Islet of Langerhans (tissue), 1 donor: ENCODE results near the gene SAP30L.
A peak's percentile ranks its signal among the peaks of the same experiment; 100 is the strongest.

ENCODE experiments used
- FAIRE-seq: peaks from one replicate; lab custom pipeline; 2011; peaks lifted over from hg19 to GRCh38; lab: Jason Lieb, UNC

The SAP30L gene

DNA sequence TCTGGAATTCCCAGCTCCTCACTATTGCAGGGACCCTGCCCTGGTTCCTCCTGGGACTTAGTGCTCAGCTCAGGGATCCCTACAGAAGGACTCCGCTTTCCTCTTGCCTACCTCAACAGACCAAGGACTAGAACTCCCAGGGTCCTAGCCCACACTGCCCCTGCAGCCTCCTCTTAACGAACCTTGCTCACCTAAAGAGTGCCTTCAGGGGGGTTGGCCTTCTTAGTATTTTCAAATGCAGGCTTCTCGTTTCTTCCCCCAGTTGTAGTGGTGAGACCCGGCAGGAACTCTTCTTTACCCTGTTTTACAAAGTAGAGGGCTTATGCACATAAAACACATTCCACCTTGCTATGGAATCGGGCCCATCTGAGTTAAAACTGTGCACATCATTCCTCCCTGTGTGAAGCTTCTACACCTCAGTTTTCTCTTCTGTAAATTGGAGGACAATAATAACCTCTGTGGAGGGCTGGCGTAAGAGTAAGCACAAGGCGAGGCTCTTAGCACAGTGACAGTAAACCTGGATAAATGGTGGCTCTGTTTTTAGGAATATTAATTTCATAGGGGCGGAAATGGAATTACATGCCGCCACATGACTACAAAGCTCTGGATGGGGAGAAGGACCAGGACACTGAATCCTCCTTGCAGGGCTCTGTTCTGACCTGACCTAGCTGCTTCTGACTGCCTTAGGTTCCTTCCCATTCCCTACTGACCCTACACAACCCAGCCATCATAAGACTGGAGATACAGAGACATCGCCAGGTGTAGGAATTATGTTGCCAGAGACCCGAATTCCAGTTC is 36.0 kb downstream of the SAP30L start:
- no peak for FAIRE-seq

DNA sequence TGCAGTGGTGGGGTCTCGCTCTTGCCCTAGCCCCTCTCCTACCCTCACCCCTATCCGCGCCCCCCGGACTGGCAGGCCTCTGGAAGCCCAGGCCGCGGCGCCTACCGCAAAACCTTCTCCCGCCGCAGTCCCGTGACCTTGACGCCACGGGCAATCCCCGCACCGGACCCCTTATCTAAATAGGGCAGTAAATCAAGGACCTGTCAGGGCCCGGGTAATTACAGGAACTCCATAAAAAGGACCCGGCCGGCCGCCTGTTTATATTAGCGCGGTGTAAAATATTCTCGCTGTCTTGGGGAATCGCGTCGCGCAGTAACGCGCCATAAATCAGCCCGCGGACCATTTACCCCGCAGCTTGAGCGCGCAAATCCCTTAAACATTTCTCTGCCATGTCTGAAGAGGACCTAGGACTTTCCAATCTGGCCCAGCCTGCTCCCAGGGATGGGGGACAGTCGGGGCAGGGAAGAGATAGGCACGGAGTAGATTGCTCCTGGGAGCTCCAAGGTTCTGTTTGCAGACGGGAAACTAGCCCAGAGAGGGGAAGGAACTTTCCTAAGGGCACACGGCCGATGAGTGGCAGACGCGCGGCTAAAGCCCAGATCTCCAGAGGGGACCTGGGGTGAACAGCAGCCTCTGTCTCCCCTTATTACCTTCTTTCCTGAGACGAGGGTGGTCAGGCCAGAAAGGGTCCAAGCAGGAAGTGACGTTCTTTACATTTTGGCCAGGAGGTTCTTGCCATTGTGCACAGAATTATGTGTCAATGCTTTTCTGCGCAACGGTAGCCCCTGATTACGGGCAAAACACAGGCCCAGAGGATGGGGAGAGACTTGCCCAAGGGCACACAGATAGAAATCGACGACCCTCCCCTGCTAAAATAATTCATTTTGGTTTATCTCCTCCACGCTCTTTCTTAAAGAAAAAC is 37.0 kb downstream of the SAP30L start:
- no peak for FAIRE-seq

DNA sequence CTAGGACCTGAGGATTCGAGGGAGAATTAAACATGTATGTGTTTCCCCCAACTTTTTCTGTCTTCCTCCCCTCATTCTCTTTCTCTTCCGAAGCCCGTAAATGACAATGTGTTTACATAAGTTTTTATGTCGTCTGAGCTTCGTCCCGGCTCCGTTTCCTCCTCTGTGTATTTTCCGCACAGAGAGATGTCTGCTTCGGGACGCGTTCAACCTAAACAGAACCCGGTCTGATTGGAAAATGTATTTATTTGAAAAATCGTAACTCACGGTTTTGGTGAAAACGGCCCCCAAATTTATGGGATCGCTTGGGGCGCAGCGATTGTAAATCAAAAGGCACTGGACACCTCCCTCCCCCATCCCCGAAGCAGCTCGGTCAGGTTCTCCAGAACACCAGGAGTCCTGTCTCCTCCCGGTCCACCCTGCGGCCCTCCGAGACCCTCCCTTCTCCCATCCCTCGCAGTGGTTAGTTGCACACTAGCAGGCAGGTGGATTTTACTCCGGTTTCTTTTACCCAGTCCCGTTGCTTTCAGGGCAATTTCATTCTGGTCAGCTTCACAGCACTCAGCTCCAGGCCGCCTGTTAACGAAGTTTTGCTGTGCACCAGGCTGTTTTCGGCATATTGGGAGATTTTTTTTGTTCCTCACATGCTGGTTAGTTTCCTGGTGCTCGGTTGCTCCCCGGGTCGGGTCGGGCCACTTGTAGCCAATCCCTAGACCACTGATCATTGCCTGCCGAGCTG is 38.0 kb downstream of the SAP30L start:
- no peak for FAIRE-seq

DNA sequence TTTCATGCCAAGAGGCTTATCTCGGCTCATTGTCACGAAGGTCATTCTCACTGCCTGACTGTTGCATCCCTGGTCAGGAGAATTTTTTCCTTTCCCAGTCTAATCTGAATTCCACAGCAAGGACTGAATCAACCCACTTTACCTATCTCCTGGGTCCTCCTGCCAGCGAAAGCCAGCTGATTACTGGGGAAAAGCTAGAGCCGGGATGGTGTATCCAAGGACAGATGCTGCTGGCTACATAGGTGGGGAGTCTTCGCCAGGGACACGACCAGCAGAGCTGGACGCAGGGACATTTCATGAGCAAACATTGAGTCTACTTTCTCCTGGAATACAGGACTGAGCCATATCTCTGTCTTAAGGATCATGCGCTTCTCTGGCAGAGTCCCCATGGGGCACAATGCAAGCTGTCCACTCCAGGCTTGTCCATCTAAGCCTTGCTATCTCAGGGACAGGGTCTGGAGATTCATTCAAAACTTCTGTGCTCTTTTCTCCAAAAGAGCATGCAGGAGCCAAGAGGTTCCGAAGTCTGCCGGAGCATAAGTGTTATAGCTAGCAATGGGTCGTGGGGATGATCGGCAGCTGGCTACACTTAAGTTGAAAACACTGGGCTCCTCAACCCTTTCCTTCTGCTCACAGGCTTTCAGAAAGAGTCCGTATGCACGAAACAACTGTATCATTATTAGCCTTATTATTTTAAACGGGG is 38.7 kb downstream of the SAP30L start:
- no peak for FAIRE-seq

DNA sequence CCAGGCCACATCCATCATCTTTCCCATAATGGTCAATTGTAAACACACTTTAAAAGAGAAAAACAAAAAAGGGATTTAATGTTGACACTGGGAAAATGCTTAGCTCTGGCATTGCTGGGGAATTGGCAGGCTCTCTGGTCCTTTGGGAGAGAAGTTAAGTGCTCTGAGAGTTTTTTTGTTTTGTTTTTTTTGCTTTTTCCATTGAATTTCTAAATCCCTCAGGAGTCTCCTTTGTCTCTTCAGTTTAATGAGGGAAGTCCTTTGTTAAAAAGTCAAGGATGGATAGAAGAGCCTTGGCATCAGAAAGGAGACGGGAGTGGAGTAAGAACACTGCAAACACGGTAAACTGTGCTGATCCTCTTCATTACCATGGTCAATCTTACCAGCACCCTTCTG is 39.3 kb downstream of the SAP30L start:
- no peak for FAIRE-seq

DNA sequence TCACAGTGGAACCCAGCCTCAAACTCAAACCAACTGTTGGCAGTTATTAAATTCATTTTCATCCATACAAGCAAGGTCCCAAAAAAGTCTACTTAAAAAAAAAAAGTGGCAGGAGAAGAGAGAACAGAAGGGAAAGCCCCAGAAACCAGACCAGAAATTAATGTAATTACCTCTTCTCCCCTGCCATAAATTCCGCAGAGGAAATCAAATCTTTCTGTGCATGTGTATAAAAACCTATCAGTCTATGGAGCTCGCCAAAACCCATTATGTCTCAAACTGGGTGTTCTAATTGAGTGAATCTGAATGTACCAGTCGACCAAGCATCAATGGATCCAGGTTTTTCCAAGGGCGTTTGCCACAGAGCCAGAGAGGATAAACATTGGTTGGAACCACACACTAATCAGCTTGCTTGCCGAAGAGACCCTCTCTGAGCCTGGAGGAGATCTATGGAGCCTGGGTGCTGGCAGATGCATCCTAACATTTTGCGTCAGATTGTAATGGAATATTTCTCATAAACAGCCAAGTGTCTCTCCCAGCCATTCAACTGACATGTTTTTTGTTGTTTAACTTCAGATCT is 40.1 kb downstream of the SAP30L start:
- no peak for FAIRE-seq

DNA sequence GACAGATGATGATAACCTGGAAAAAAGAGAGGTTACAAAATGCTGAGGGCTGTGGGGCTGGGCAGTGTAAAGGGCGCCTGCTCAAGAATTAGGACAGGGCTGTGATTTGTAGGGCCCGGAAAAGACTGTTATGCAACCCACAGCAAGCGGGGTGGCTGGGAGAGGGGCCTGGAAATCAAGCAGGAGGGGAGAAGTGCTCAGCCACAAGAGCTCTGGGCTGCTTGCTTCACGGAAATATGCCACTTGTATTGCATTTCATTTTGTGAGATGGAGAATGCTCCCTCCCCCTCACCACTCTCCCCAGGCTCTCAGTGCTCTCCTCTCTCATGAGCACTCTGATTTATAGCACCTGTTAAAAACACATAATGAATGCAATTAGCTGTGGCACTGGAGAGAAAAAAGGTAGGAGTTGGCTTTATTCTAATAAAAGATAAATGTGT is 40.6 kb downstream of the SAP30L start:
- FAIRE-seq = no peak

DNA sequence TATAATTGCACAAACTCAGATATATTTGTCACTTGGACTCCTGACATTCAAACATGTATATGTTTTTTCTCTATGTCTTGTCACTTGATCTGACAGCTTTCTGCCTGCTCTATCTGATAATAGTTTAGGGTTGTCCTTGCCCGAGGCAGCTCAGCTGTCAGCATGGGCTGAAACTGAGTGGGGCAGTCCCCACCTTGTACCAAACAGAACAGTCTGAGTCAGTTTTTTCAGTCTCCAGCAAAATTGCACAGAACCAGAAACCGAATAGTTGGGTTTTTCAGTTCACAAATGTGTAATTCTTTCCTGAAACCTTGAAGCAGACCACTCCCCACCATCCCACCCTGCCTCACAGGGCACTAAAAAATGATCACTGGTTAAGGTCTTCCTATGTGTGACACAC is 41.7 kb downstream of the SAP30L start:
- no peak for FAIRE-seq

DNA sequence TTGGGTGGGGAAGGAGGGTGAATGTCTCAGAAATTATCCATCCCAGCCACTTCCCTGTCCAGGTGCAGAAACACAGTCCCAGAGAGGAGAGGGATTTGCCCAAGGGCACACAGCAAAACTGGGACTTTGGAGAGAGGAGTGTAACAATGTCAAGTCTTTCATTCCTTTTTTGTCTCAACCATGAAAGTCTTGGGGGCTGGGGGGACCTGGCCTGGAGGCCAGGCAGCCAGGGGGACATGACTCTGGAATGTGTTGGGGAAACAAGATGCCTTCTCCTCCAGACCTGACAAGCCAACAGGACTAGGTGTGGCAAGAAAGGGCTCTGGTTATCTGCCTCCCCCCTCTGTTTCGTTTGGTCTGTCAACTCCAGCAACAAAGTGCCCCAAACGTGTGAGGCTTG is 46.1 kb downstream of the SAP30L start:
- FAIRE-seq = no peak

DNA sequence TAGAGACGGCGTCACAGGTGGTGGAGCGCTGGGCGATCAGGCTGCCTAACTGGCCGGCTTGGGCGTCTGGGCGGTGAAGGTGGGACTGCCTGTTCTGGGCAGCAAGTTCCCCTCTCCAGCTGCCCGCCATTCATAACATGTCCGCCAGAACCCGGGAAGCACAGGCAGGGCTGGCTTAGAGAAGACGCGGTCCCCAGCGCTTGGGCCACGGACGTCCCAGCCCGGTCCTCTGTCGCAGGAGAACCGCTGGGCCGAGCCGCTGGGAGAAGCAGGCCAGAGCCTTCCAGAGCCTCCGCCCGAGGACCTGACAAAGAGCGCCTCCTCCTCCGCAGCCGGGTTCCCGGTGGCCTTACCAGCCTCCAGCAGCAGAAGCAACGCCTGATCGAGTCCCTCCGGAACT is 47.5 kb downstream of the SAP30L start:
- no peak for FAIRE-seq

DNA sequence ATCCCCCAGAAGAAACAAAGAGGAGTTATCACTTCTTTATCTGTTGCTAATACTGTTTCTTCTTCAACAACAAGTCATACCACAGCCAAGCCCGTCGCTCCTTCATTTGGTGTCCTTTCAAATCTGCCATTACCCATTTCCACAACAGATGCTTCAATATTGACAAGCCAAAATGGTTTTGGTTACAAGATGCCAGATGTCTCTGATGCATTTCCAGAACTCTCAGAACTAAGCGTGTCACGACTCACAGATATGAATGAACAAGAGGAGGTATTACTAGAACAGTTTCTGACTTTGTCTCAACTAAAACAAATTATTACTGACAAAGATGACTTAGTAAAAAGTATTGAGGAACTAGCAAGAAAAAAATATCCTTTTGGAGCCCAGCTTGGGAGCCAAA is 48.2 kb downstream of the SAP30L start:
- FAIRE-seq = peak; percentile 47

DNA sequence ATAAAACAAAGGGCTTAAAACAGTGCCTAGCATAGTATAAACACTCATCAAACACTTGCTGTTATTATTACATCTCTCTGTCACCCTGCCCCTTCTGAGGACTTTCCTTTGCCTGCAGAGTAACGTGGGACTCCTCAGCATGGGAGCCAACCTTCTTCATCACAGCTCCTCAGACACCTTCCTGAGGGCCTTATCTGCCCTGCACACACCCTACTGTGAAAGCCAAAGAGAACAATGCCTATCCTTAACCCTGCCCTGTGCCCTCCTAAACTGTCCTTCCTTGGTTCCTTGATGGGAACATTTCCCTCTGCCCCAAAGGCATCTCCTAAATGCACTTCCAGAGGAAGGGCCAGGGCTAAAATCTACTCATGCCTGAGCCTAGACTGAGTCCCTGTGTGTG is 52.8 kb downstream of the SAP30L start:
- no peak for FAIRE-seq

DNA sequence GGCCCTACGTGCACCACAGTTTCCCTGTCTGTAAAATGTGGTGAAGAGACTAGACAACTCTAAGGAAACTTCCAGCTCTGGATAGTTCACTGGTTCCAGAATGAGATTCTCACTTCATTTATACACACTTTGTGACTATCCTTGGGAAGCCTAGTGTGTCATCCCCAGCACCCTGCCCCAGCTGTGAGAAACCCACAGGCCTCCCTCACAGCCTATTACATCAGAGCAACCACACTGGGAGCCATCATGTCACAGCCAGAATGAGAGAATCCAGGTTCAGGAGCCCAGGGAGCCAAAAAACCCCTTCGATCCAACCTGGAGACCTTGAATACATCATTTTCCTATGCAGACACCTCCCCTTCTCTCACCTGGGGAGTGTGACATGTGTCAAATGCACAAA is 53.2 kb downstream of the SAP30L start:
- FAIRE-seq = no peak

DNA sequence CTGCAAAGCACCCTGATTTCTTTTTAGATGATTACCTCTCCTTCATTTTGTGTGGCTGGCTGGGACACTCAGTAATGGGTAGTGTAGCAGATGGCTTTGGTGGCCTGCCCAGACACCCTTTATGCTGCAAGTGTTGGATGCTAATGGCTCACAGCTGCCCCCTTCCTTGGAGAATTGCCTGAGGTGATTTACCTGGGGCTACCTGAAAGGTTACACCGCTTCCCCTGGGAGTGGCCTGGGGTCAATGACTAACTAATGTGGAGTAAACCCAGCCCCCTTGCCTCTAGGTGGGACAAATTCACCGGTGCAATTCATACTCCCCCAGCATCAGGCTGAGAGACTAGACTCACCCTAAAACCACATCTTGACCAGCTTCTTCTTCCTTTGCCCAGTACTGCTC is 55.8 kb downstream of the SAP30L start:
- FAIRE-seq = no peak

DNA sequence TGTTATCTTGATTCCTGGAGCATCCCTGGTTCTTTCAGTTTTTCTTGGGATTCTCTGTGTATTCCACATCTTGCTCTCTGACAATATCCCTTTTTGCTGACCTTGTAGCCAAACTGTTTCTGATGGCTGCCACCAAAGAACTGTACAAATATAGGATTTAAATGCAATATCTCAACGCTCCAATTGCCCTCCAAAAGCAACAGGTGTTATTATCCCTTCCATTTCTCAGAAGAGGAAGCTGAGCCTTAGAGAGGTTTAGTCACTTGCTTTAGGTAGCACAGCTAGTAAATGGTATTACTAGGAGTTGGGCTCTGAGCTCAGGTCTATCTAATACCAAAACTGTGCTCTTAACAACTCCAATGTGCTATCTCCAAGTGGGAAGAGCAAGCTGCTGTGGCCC is 56.4 kb downstream of the SAP30L start:
- no peak for FAIRE-seq

DNA sequence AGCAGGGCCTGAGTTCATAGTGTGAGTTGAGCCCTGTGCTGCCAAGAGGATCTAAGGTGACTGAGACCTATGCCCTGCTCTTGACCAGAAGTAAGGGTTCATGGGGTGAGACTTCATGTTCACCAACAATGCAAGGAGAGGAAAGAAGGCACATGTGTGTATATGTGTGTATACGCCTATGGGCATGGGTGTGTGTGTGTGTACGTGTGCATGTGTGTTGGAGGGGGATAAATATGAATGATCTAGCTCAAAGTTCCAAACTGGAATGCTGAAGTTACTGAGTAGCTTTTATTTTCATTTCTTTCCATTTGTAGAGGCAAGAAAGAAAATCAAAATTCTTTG is 57.9 kb downstream of the SAP30L start:
- FAIRE-seq = no peak

DNA sequence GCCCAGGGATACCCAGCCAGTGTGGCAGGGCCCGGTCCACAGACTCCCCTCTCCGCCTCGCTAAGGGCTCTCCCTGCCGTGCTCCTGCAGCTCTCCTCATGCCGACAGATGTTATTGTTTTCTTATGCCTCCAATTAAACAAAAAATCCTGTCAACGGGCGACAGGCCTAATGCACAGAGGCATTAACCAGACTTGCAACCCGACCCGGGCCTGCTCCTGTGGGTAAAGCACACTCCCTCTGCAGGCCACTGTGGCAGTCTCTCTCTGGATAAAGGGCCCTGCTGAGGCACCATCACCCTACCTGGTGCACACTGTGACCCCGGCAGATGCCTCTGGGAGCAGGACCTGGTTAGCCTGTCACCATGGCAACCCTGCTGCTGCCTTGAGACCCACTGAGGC is 59.8 kb downstream of the SAP30L start:
- no peak for FAIRE-seq

DNA sequence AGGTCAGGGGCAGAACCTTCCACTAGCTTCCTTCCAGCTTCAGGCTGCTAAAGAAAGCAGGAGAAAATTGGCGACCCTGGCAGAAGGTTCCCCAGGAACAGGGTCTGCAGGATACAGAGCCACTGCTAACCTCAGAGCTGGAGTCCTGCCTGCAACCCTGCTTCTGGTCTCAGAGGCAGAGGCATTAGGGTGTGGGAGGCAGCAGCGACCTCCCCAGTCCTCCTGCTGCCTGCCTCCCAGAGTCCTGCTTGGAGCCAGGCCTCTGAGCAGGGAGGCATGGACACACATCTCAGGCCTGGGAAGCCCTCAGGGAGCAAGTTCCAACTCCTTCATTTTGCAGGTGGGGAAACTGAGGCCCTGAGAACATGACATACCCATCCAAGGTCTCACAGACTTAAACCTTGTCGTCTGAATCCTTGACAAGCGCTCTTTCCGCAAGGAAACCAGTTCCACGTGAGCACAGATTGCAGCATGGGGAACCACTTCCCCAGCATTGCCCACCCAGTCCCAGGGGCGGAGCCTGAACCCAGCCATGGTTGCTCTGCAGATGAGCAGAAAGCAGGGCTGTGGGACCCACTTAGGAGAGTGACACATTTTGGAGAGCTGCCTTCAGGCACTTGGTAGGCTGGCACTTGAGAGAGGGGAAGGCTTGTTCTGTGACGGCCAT is 60.4 kb downstream of the SAP30L start:
- FAIRE-seq = no peak

DNA sequence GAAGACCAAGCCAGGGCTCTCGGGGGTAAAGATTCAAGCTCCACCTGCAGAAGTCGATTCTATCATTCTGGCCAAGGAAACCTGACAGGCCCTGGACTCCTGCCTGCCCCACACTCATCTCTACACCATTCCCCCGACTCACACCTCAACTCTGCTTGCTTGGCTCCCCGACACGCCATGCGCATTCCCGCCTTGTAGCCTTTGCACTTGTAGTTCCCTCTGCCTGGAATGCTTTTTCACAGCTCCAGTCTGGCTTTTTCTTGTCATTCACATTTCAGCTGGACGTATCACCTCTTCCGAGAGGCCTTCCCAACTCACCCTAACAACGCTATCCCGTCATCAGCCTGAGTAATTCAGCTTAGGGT is 60.9 kb downstream of the SAP30L start:
- FAIRE-seq = no peak

DNA sequence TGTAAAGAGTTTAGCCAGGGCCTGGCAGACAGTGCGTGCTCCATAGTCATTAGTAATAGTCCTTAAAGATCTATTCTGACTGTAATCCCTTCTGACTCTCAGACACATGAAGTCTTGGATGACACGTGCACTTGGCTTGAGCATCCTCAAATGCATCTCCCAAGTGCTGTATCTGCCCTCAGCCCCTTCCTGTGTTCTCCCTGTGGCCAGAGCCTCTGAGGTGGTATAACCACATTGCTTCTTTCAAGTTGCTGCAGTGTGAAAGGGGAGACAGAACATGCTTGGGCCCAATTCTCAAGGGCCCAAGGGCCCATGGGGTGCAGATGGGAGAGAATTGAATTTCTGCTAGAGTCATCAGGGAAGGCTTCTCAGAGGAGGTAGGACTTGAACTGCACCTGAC is 62.3 kb downstream of the SAP30L start:
- no peak for FAIRE-seq

DNA sequence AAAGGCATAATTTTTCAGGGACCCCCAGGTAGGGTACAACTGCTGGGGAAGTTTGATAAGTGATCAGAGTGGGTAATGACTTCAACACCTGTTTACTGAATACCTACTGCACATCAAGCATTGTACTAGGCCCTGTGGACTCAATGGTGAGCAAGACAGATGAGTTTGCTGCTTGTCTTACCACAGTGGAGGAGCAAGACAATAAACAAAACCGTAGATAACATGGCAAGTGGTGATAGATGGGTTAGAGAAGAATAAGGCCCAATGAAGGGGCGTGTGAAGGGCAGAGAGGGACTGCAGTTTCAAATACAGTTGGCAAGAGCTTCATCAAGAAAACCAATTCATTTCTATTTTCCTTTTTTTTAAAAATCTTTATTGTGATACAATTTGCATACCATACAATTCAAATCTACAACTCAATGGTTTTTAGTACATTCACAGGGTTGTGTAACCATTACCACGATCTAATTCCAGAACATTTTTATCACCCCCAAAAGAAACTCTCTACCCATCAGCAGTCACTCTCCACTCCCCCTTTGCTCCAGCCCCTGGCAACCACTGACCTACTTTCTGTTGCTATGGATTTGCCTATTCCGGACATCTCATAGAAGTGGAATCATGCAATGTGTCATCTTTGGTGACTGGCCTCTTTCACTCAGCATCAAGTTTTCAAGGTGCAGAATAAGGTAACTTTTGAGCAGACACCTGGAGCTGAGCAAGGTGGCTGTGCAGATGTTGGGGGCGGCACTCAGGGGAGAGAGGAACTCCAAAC is 64.2 kb downstream of the SAP30L start:
- FAIRE-seq = no peak
